ENCODE data around the gene ROR2.

DNA sequence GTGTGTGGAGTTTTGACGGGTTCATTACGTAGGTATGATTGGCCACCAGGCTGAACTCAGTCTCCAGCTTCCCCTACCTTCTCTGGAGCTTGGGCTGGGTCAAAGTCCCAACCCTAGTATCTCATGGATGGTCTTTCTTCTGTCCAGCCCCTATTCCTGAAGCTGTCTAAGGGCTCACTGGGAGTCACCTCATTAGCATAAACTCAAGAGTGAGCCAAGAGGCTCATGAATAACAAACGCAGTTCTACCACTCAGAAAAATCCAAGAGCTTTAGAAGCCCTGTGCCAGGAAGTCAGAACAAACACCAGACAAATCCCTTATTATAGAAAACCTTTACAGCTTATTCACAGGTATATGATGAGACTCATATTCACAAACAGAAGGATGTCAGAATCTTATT lies 346.1 kb downstream of the ROR2 start:
- TF ChIP-seq, protein P1, sequence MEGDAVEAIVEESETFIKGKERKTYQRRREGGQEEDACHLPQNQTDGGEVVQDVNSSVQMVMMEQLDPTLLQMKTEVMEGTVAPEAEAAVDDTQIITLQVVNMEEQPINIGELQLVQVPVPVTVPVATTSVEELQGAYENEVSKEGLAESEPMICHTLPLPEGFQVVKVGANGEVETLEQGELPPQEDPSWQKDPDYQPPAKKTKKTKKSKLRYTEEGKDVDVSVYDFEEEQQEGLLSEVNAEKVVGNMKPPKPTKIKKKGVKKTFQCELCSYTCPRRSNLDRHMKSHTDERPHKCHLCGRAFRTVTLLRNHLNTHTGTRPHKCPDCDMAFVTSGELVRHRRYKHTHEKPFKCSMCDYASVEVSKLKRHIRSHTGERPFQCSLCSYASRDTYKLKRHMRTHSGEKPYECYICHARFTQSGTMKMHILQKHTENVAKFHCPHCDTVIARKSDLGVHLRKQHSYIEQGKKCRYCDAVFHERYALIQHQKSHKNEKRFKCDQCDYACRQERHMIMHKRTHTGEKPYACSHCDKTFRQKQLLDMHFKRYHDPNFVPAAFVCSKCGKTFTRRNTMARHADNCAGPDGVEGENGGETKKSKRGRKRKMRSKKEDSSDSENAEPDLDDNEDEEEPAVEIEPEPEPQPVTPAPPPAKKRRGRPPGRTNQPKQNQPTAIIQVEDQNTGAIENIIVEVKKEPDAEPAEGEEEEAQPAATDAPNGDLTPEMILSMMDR (IDR thresholded peaks at IDR 0.05), result no peak
- TF ChIP-seq POLR2AphosphoS5 (IDR thresholded peaks at IDR 0.05) (no peak), POLR2A (IDR thresholded peaks at IDR 0.05) (no peak), EP300 (IDR thresholded peaks at IDR 0.05) (no peak)
